ENCODE results near the gene SLC12A8. TPM values are rescaled to one million over a fixed set of nuclear protein-coding genes. Genes with fewer than 3 reads are reported as not detected.

The SLC12A8 gene
- total RNA-seq (2014; rRNA removed; shearing (Covaris generic)): 4.8 and 7.8 TPM in 2 replicates
- polyA plus RNA-seq (2015; cell fraction: cytosol; rRNA removed): 4.5 and 4.8 TPM in 2 replicates
- 6.1 and 9.9 TPM in 2 replicates for polyA plus RNA-seq (2015; cell fraction: nucleus; rRNA removed)

GRCh38 chr3:125212509-125213363 is at the start of gene SLC12A8:
Gene SLC12A8, minus strand, starts transcription at chr3:125212748. Its CDS starts 1,399 bp downstream, at chr3:125211349.
- no peak for DNase-seq (ENCODE audit: low read depth)

- DNase-seq (ENCODE audit: low read depth): no peak
Observed at GRCh38 chr3:125262161-125262560, 49.6 kb upstream of the SLC12A8 start.

- no peak for DNase-seq (ENCODE audit: low read depth)
Observed at GRCh38 chr3:125261031-125261430, 48.5 kb upstream of the SLC12A8 start.

- no peak for DNase-seq (ENCODE audit: low read depth)
Observed at GRCh38 chr3:125260158-125260557, 47.6 kb upstream of the SLC12A8 start.

GRCh38 chr3:125257536-125257935 is 45.0 kb upstream of the SLC12A8 start:
- DNase-seq (ENCODE audit: low read depth): no peak

GRCh38 chr3:125256675-125257074 is 44.1 kb upstream of the SLC12A8 start:
- no peak for DNase-seq (ENCODE audit: low read depth)

GRCh38 chr3:125250973-125251372 is 38.4 kb upstream of the SLC12A8 start:
- no peak for DNase-seq (ENCODE audit: low read depth)

GRCh38 chr3:125246237-125246636 is 33.7 kb upstream of the SLC12A8 start:
- DNase-seq (ENCODE audit: low read depth): no peak

- DNase-seq (ENCODE audit: low read depth): peak; percentile 40
Observed at GRCh38 chr3:125245521-125245920, 33.0 kb upstream of the SLC12A8 start.

- peak; percentile 45 for DNase-seq (ENCODE audit: low read depth)
Observed at GRCh38 chr3:125240496-125240895, 27.9 kb upstream of the SLC12A8 start.

GRCh38 chr3:125239266-125239665 is 26.7 kb upstream of the SLC12A8 start:
- DNase-seq (ENCODE audit: low read depth): no peak

GRCh38 chr3:125238759-125239158 is 26.2 kb upstream of the SLC12A8 start:
- no peak for DNase-seq (ENCODE audit: low read depth)

GRCh38 chr3:125236331-125236903 is 23.9 kb upstream of the SLC12A8 start:
- DNase-seq (ENCODE audit: low read depth): no peak

GRCh38 chr3:125234831-125235230 is 22.3 kb upstream of the SLC12A8 start:
- no peak for DNase-seq (ENCODE audit: low read depth)

GRCh38 chr3:125232401-125232800 is 19.9 kb upstream of the SLC12A8 start:
- no peak for DNase-seq (ENCODE audit: low read depth)

GRCh38 chr3:125231895-125232294 is 19.3 kb upstream of the SLC12A8 start:
- DNase-seq (ENCODE audit: low read depth): peak; percentile 70

GRCh38 chr3:125229707-125230106 is 17.2 kb upstream of the SLC12A8 start:
- DNase-seq (ENCODE audit: low read depth): no peak

- DNase-seq (ENCODE audit: low read depth): no peak
Observed at GRCh38 chr3:125229168-125229567, 16.6 kb upstream of the SLC12A8 start.

GRCh38 chr3:125221831-125222230 is 9.3 kb upstream of the SLC12A8 start:
- no peak for DNase-seq (ENCODE audit: low read depth)

GRCh38 chr3:125220727-125221429 is 8.3 kb upstream of the SLC12A8 start:
- DNase-seq (ENCODE audit: low read depth): no peak

- no peak for DNase-seq (ENCODE audit: low read depth)
Observed at GRCh38 chr3:125220183-125220582, 7.6 kb upstream of the SLC12A8 start.

GRCh38 chr3:125219261-125219701 is 6.7 kb upstream of the SLC12A8 start:
- DNase-seq (ENCODE audit: low read depth): no peak
